Measurements from ENCODE around the gene SGPP1.

DNA sequence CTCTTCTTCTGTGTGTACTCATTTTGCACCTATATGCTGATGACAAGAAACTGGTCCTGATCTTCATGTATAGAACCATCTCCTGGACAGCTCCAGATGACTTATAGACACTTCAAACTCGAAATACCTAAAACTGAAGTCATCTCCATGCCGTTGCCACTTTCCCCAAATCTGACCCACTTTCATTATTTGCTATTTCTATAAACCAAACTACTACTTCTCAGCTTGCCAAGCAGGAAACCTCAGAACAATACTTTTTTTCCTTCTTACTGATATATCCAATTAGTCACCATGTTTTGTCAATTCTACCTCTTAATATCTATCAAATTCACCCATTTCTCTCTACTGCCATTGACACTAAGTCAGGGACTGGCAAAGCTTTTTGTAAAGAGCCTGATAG lies 14.8 kb downstream of the SGPP1 start:
- TF ChIP-seq, protein P1, sequence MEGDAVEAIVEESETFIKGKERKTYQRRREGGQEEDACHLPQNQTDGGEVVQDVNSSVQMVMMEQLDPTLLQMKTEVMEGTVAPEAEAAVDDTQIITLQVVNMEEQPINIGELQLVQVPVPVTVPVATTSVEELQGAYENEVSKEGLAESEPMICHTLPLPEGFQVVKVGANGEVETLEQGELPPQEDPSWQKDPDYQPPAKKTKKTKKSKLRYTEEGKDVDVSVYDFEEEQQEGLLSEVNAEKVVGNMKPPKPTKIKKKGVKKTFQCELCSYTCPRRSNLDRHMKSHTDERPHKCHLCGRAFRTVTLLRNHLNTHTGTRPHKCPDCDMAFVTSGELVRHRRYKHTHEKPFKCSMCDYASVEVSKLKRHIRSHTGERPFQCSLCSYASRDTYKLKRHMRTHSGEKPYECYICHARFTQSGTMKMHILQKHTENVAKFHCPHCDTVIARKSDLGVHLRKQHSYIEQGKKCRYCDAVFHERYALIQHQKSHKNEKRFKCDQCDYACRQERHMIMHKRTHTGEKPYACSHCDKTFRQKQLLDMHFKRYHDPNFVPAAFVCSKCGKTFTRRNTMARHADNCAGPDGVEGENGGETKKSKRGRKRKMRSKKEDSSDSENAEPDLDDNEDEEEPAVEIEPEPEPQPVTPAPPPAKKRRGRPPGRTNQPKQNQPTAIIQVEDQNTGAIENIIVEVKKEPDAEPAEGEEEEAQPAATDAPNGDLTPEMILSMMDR (optimal IDR thresholded peaks at IDR 0.05 in 1 of 3, IDR thresholded peaks at IDR 0.05 in 1 of 3, conservative IDR thresholded peaks at IDR 0.05 in 1 of 3; ENCODE audit: extremely low read depth in 1 of 3, insufficient read depth in 2 of 3, low read length in 3 of 3), result no peak
- no peak for TF ChIP-seq EZH2 (IDR thresholded peaks at IDR 0.05; ENCODE audit: low read length)
